ENCODE measurements around the gene SOX1. TPM values are rescaled to one million over a fixed set of nuclear protein-coding genes. Genes with fewer than 3 reads are reported as not detected.
A peak's percentile ranks its signal among the peaks of the same experiment; 100 is the strongest.

The SOX1 gene
- total RNA-seq, result not detected
- not detected for polyA plus RNA-seq

- POLR2A ChIA-PET, result no interaction called here
- CTCF ChIA-PET, result no interaction called here
- Mint-ChIP-seq H3K27ac (no peak within 1 kb of the TSS), H3K9me3 (peaks cover 6 to 34% (median 15%) of the 10 kb centered on the region in 5 donors), H3K36me3 (peaks cover 0 to 9% (median 2%) of the 10 kb centered on the region in 3 donors), H3K4me1 (peaks cover 3 to 18% (median 13%) of the 10 kb centered on the region in 3 donors), H3K4me3 (peak within 1 kb of the TSS in 5 of 7 donors; percentile 17 to 64 (median 44)), H3K27me3 (peaks cover 59 to 67% of the 10 kb centered on the region in 2 donors)
- Histone ChIP-seq H3K27ac (ENCODE audit: low read depth, low read length) (no peak within 1 kb of the TSS), H3K9me3 (ENCODE audit: low read length) (no peaks in the 10 kb centered on the region), H3K4me1 (ENCODE audit: insufficient read depth, low read length) (peaks cover 7% of the 10 kb centered on the region), H3K36me3 (ENCODE audit: insufficient read depth, low read length) (no peaks in the 10 kb centered on the region), H3K27me3 (ENCODE audit: insufficient read depth, low read length, poor library complexity, severe bottlenecking) (peaks cover 35% of the 10 kb centered on the region), H3K4me3 (ENCODE audit: low read length) (peak within 1 kb of the TSS; percentile 15)
- peak in 1 of 5 donors; percentile 8 for DNase-seq
These were observed at the start of gene SOX1 for GRCh38 chr13:112067116-112067741. SOX1 (plus strand) TSS chr13:112067149; CDS start chr13:112067659, 510 bp downstream.

- Histone ChIP-seq H3K4me1 (ENCODE audit: insufficient read depth, low read length) (no peaks in the 10 kb centered on the region), H3K36me3 (ENCODE audit: insufficient read depth, low read length) (no peaks in the 10 kb centered on the region), H3K27me3 (ENCODE audit: insufficient read depth, low read length, poor library complexity, severe bottlenecking) (no peaks in the 10 kb centered on the region), H3K4me3 (ENCODE audit: low read length) (no peak overlapping the region), H3K27ac (ENCODE audit: low read depth, low read length) (no peak overlapping the region), H3K9me3 (ENCODE audit: low read length) (no peaks in the 10 kb centered on the region)
- no peak for DNase-seq
- peaks cover 1 to 4% of the 10 kb centered on the region in 2 donors for H3K27me3 Mint-ChIP-seq
- POLR2A ChIA-PET, result no interaction called here
- no peak overlapping the region for H3K27ac Mint-ChIP-seq
- H3K9me3 Mint-ChIP-seq, result peaks cover 0 to 5% (median 3%) of the 10 kb centered on the region in 5 donors
- CTCF ChIA-PET, result no interaction called here
- H3K36me3 Mint-ChIP-seq, result no peaks in the 10 kb centered on the region
- no peak overlapping the region for H3K4me3 Mint-ChIP-seq
- no peaks in the 10 kb centered on the region for H3K4me1 Mint-ChIP-seq
These were observed 42.4 kb upstream of the SOX1 start for GRCh38 chr13:112024577-112024976.

DNA sequence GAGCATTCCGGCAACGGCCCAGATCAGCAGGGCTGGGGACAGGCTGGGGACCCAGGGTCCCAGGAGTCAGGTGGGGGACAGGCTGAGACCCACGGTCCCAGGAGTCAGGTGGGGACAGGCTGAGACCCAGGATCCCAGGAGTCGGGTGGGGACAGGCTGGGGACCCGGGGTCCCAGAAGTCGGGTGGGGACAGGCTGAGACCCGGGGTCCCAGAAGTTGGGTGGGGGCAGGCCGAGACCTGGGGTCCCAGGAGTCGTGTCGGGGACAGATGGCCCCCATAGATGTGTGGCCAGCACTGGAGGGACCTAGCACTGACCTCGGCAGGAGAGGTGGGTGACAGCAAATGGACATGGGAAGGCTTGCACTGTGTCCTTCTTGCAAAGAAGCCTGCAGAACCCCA is 39.7 kb upstream of the SOX1 start:
- H3K9me3 ChIP-seq (ENCODE audit: low read length), result no peaks in the 10 kb centered on the region
- H3K27me3 ChIP-seq (ENCODE audit: insufficient read depth, low read length, poor library complexity, severe bottlenecking), result no peaks in the 10 kb centered on the region
- H3K9me3 Mint-ChIP-seq, result peaks cover 0 to under 1% (median 0%) of the 10 kb centered on the region in 5 donors
- peaks cover 1 to 4% of the 10 kb centered on the region in 2 donors for H3K27me3 Mint-ChIP-seq
- no peaks in the 10 kb centered on the region for H3K36me3 Mint-ChIP-seq
- H3K27ac Mint-ChIP-seq, result no peak overlapping the region
- no peaks in the 10 kb centered on the region for H3K4me1 ChIP-seq (ENCODE audit: insufficient read depth, low read length)
- no peak overlapping the region for H3K4me3 Mint-ChIP-seq
- H3K36me3 ChIP-seq (ENCODE audit: insufficient read depth, low read length), result no peaks in the 10 kb centered on the region
- H3K4me1 Mint-ChIP-seq, result no peaks in the 10 kb centered on the region
- no peak overlapping the region for H3K27ac ChIP-seq (ENCODE audit: low read depth, low read length)
- ChIA-PET CTCF (interaction anchor here (0.6 kb wide), 1 partner anchor 537 kb away, joined by 3 read pairs; no protein-coding TSS in a partner anchor), POLR2A (no interaction called here)
- DNase-seq, result no peak
- no peak overlapping the region for H3K4me3 ChIP-seq (ENCODE audit: low read length)

DNA sequence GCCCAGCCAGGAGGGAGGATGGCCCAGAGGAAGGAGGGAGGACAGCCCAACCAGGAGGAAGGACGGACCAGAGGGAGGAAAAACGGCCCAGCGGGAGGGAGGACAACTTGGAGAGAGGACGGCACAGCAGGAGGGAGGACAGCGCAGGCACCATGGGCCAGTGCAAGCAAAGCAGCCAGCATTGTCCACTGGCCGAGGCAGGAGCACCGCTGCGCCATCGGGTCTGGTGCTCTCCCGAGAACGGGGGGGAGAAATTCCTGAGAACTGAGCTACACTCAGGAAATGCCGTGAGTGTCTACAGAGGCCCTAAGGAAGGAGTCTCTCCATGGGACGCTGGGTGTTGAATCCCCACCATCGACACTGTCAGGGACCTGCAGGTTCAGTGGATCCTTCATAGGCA is 38.5 kb upstream of the SOX1 start:
- no peaks in the 10 kb centered on the region for H3K36me3 Mint-ChIP-seq
- H3K36me3 ChIP-seq (ENCODE audit: insufficient read depth, low read length), result no peaks in the 10 kb centered on the region
- CTCF ChIA-PET, result no interaction called here
- H3K9me3 ChIP-seq (ENCODE audit: low read length), result no peaks in the 10 kb centered on the region
- no peaks in the 10 kb centered on the region for H3K27me3 ChIP-seq (ENCODE audit: insufficient read depth, low read length, poor library complexity, severe bottlenecking)
- POLR2A ChIA-PET, result no interaction called here
- H3K27ac Mint-ChIP-seq, result no peak overlapping the region
- H3K4me3 ChIP-seq (ENCODE audit: low read length), result no peak overlapping the region
- no peaks in the 10 kb centered on the region for H3K4me1 ChIP-seq (ENCODE audit: insufficient read depth, low read length)
- no peak for DNase-seq
- H3K27me3 Mint-ChIP-seq, result peaks cover 3 to 4% of the 10 kb centered on the region in 2 donors
- H3K9me3 Mint-ChIP-seq, result no peaks in the 10 kb centered on the region
- no peaks in the 10 kb centered on the region for H3K4me1 Mint-ChIP-seq
- H3K4me3 Mint-ChIP-seq, result no peak overlapping the region
- no peak overlapping the region for H3K27ac ChIP-seq (ENCODE audit: low read depth, low read length)

- no peak for DNase-seq
- Mint-ChIP-seq H3K27me3 (peaks cover 4 to 7% of the 10 kb centered on the region in 2 donors), H3K27ac (no peak overlapping the region), H3K4me3 (no peak overlapping the region), H3K9me3 (no peaks in the 10 kb centered on the region), H3K36me3 (no peaks in the 10 kb centered on the region), H3K4me1 (no peaks in the 10 kb centered on the region)
- Histone ChIP-seq H3K4me1 (ENCODE audit: insufficient read depth, low read length) (no peaks in the 10 kb centered on the region), H3K27ac (ENCODE audit: low read depth, low read length) (no peak overlapping the region), H3K4me3 (ENCODE audit: low read length) (no peak overlapping the region), H3K9me3 (ENCODE audit: low read length) (no peaks in the 10 kb centered on the region), H3K36me3 (ENCODE audit: insufficient read depth, low read length) (no peaks in the 10 kb centered on the region), H3K27me3 (ENCODE audit: insufficient read depth, low read length, poor library complexity, severe bottlenecking) (no peaks in the 10 kb centered on the region)
- ChIA-PET CTCF (no interaction called here), POLR2A (no interaction called here)
These were observed 37.8 kb upstream of the SOX1 start for GRCh38 chr13:112029143-112029542.

- no peaks in the 10 kb centered on the region for H3K36me3 ChIP-seq (ENCODE audit: insufficient read depth, low read length)
- no peak overlapping the region for H3K4me3 Mint-ChIP-seq
- H3K4me1 ChIP-seq (ENCODE audit: insufficient read depth, low read length), result no peaks in the 10 kb centered on the region
- H3K27ac Mint-ChIP-seq, result no peak overlapping the region
- no peak overlapping the region for H3K4me3 ChIP-seq (ENCODE audit: low read length)
- H3K36me3 Mint-ChIP-seq, result no peaks in the 10 kb centered on the region
- H3K27ac ChIP-seq (ENCODE audit: low read depth, low read length), result no peak overlapping the region
- ChIA-PET POLR2A (no interaction called here), CTCF (no interaction called here)
- no peaks in the 10 kb centered on the region for H3K9me3 ChIP-seq (ENCODE audit: low read length)
- DNase-seq, result no peak
- H3K27me3 ChIP-seq (ENCODE audit: insufficient read depth, low read length, poor library complexity, severe bottlenecking), result no peaks in the 10 kb centered on the region
- H3K4me1 Mint-ChIP-seq, result no peaks in the 10 kb centered on the region
- peaks cover 0 to 6% of the 10 kb centered on the region in 2 donors for H3K27me3 Mint-ChIP-seq
- H3K9me3 Mint-ChIP-seq, result peaks cover 0 to 2% (median 0%) of the 10 kb centered on the region in 5 donors
These were observed 34.6 kb upstream of the SOX1 start for GRCh38 chr13:112032186-112032993.

DNA sequence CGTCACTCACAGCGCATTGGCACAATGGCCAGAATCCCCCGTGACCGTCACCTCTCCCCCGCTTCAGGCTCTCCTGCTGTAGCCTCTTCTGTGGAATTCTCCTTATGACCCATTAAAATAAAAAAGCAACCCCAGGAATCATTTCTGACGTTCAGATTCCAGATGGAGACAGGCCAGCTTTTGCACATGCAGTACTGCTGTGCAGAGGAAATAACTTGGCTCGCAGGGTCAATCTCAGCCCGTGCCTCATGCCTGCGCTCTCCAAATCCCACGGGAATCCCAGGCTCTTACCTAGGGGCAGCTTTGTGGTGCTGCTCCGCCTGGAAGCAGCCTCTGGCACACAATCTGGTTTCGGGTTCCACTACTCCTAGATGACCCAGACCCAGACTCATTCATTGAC is 32.7 kb upstream of the SOX1 start:
- Mint-ChIP-seq H3K27ac (no peak overlapping the region), H3K36me3 (no peaks in the 10 kb centered on the region), H3K4me1 (no peaks in the 10 kb centered on the region), H3K4me3 (peak overlapping the region in 1 of 7 donors; percentile 66), H3K27me3 (peaks cover 4 to 6% of the 10 kb centered on the region in 2 donors), H3K9me3 (peaks cover 0 to 2% (median 0%) of the 10 kb centered on the region in 5 donors)
- ChIA-PET CTCF (interaction anchor here (1.2 kb wide), 1 partner anchor 25 kb away, joined by 3 read pairs; no protein-coding TSS in a partner anchor), POLR2A (no interaction called here)
- H3K36me3 ChIP-seq (ENCODE audit: insufficient read depth, low read length), result no peaks in the 10 kb centered on the region
- H3K9me3 ChIP-seq (ENCODE audit: low read length), result no peaks in the 10 kb centered on the region
- no peak overlapping the region for H3K4me3 ChIP-seq (ENCODE audit: low read length)
- no peaks in the 10 kb centered on the region for H3K4me1 ChIP-seq (ENCODE audit: insufficient read depth, low read length)
- DNase-seq, result no peak
- no peak overlapping the region for H3K27ac ChIP-seq (ENCODE audit: low read depth, low read length)
- H3K27me3 ChIP-seq (ENCODE audit: insufficient read depth, low read length, poor library complexity, severe bottlenecking), result no peaks in the 10 kb centered on the region

GRCh38 chr13:112034846-112035245 is 32.1 kb upstream of the SOX1 start:
- peaks cover 0 to 2% (median 0%) of the 10 kb centered on the region in 5 donors for H3K9me3 Mint-ChIP-seq
- Histone ChIP-seq H3K36me3 (ENCODE audit: insufficient read depth, low read length) (no peaks in the 10 kb centered on the region), H3K27me3 (ENCODE audit: insufficient read depth, low read length, poor library complexity, severe bottlenecking) (no peaks in the 10 kb centered on the region), H3K4me1 (ENCODE audit: insufficient read depth, low read length) (no peaks in the 10 kb centered on the region), H3K4me3 (ENCODE audit: low read length) (no peak overlapping the region), H3K9me3 (ENCODE audit: low read length) (no peaks in the 10 kb centered on the region), H3K27ac (ENCODE audit: low read depth, low read length) (no peak overlapping the region)
- no peaks in the 10 kb centered on the region for H3K4me1 Mint-ChIP-seq
- H3K27ac Mint-ChIP-seq, result no peak overlapping the region
- ChIA-PET POLR2A (no interaction called here), CTCF (no interaction called here)
- DNase-seq, result no peak
- no peak overlapping the region for H3K4me3 Mint-ChIP-seq
- H3K27me3 Mint-ChIP-seq, result peaks cover 6% of the 10 kb centered on the region in 2 donors
- H3K36me3 Mint-ChIP-seq, result no peaks in the 10 kb centered on the region
